Ascending aorta (tissue), 2 donors: ENCODE results near the gene METRN. TPM values are rescaled to one million over a fixed set of nuclear protein-coding genes. Genes with fewer than 3 reads are reported as not detected.

Experiments used
- DNase-seq, 2 donors: peaks; one replicate each; pipeline ENCODE4 v3.0.0-alpha.2; 2019; ENCODE audit warnings: low spot score in 2 of 2
- H3K27ac ChIP-seq, 2 donors: fragments of 200-600 bp; sonication (generic); one replicate each; pipeline ENCODE4 v1.5.1; 2016 to 2017; ENCODE audit warnings: mild to moderate bottlenecking in 1 of 2
- H3K27me3 ChIP-seq: fragments of 200-600 bp; sonication (generic); one replicate; pipeline ENCODE4 v1.5.1; 2017
- H3K36me3 ChIP-seq, 2 donors: fragments of 200-600 bp; sonication (generic); one replicate each; pipeline ENCODE4 v1.5.1; 2016
- H3K4me1 ChIP-seq, 2 donors: fragments of 200-600 bp; sonication (generic); one replicate each; pipeline ENCODE4 v1.5.1; 2016 to 2017; ENCODE audit warnings: mild to moderate bottlenecking in 1 of 2
- H3K4me3 ChIP-seq, 2 donors: fragments of 200-600 bp; sonication (generic); one replicate each; pipeline ENCODE4 v1.5.1; 2016 to 2017; ENCODE audit warnings: mild to moderate bottlenecking in 1 of 2
- H3K9me3 ChIP-seq, 2 donors: fragments of 200-600 bp; sonication (generic); one replicate each; pipeline ENCODE4 v1.5.1; 2016
- intact Hi-C: fragments of 100-400 bp; cut with DNase I; formaldehyde crosslinking; loops from one replicate; pipeline ENCODE4 v1.15.1; 2023
- total RNA-seq: library from RNA; depleted of rRNA; stranded (reverse); fragments of >200 nt; gene quantifications from one replicate; pipeline ENCODE4 v1.1.0, GENCODE V29; 2016
- TF ChIP-seq, protein P1 (sequence below), 3 experiments: fragments of 200-600 bp in 2 of 3; fragments of 450-650 bp in 1 of 3; sonication (generic) in 2 of 3; IDR thresholded peaks; one replicate each; pipeline ENCODE4 v1.5.1; 2016 to 2019; ENCODE audit warnings: antibody characterized with exemption in 3 of 3, mild to moderate bottlenecking in 1 of 3, moderate library complexity in 1 of 3

Gene METRN
- total RNA-seq, 1 donor from 2014 or later: 118 TPM

GRCh38 chr16:746637-747036 is 31.7 kb downstream of the METRN start:
- DNase-seq: no peak
- no peaks in the 10 kb centered on the region for H3K9me3 ChIP-seq
- H3K4me1 ChIP-seq: no peaks in the 10 kb centered on the region
- no peaks in the 10 kb centered on the region for H3K27me3 ChIP-seq
- intact Hi-C loops: no loop called here
- TF ChIP-seq, protein P1, sequence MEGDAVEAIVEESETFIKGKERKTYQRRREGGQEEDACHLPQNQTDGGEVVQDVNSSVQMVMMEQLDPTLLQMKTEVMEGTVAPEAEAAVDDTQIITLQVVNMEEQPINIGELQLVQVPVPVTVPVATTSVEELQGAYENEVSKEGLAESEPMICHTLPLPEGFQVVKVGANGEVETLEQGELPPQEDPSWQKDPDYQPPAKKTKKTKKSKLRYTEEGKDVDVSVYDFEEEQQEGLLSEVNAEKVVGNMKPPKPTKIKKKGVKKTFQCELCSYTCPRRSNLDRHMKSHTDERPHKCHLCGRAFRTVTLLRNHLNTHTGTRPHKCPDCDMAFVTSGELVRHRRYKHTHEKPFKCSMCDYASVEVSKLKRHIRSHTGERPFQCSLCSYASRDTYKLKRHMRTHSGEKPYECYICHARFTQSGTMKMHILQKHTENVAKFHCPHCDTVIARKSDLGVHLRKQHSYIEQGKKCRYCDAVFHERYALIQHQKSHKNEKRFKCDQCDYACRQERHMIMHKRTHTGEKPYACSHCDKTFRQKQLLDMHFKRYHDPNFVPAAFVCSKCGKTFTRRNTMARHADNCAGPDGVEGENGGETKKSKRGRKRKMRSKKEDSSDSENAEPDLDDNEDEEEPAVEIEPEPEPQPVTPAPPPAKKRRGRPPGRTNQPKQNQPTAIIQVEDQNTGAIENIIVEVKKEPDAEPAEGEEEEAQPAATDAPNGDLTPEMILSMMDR (IDR thresholded peaks at IDR 0.05): no peak
- H3K4me3 ChIP-seq: no peak overlapping the region
- H3K36me3 ChIP-seq: no peaks in the 10 kb centered on the region
- H3K27ac ChIP-seq: no peak overlapping the region

GRCh38 chr16:747978-748746 is 33.2 kb downstream of the METRN start:
- H3K27me3 ChIP-seq: no peaks in the 10 kb centered on the region
- TF ChIP-seq, protein P1 (IDR thresholded peaks at IDR 0.05): no peak
- no peaks in the 10 kb centered on the region for H3K36me3 ChIP-seq
- intact Hi-C loops: no loop called here
- DNase-seq: no peak
- H3K4me3 ChIP-seq: no peak overlapping the region
- H3K27ac ChIP-seq: no peak overlapping the region
- H3K4me1 ChIP-seq: no peaks in the 10 kb centered on the region
- no peaks in the 10 kb centered on the region for H3K9me3 ChIP-seq

DNA sequence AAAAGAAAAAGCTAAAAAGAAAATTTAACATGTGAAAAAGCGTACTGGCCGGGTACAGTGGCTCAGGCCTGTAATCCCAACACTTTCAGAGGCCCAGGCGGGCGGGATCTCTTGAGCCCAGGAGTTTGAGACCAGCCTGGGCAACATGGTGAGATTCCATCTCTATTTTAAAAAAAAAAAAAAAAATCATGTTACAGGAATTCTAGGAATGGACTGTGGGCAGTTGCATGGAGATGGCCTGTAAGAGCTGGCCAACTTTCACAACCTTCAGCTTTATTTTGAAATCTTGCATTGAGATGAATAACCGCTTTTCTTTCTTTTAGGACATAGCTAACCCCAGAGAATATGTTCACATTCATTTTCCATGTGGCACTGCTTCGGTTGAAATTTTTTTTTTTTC is 34.1 kb downstream of the METRN start:
- Histone ChIP-seq H3K27ac (no peak overlapping the region), H3K27me3 (no peaks in the 10 kb centered on the region), H3K9me3 (no peaks in the 10 kb centered on the region), H3K4me3 (no peak overlapping the region), H3K36me3 (no peaks in the 10 kb centered on the region), H3K4me1 (no peaks in the 10 kb centered on the region)
- intact Hi-C loops: no loop called here
- TF ChIP-seq, protein P1 (IDR thresholded peaks at IDR 0.05): no peak
- no peak for DNase-seq

- no peaks in the 10 kb centered on the region for H3K36me3 ChIP-seq
- H3K4me1 ChIP-seq: no peaks in the 10 kb centered on the region
- intact Hi-C loops: no loop called here
- TF ChIP-seq, protein P1 (IDR thresholded peaks at IDR 0.05): no peak
- H3K27me3 ChIP-seq: no peaks in the 10 kb centered on the region
- H3K27ac ChIP-seq: no peak overlapping the region
- H3K4me3 ChIP-seq: no peak overlapping the region
- H3K9me3 ChIP-seq: no peaks in the 10 kb centered on the region
- DNase-seq: no peak
Observed at GRCh38 chr16:750485-750884, 35.6 kb downstream of the METRN start.

GRCh38 chr16:751152-752006 is 36.5 kb downstream of the METRN start:
- Histone ChIP-seq H3K4me3 (no peak overlapping the region), H3K36me3 (no peaks in the 10 kb centered on the region), H3K4me1 (no peaks in the 10 kb centered on the region), H3K9me3 (no peaks in the 10 kb centered on the region), H3K27ac (no peak overlapping the region), H3K27me3 (no peaks in the 10 kb centered on the region)
- TF ChIP-seq, protein P1 (IDR thresholded peaks at IDR 0.05): no peak
- no peak for DNase-seq
- intact Hi-C loops: no loop called here
